HUDEP-2 (cell line): Measurements from ENCODE around the gene LRMDA.

Source experiments
- DNase-seq, 76 experiments: peaks; one replicate each; lab custom pipeline; 2025; ENCODE audit not compliant: unreplicated experiment in 76 of 76; lab: John Stamatoyannopoulos, UW

Gene LRMDA

DNA sequence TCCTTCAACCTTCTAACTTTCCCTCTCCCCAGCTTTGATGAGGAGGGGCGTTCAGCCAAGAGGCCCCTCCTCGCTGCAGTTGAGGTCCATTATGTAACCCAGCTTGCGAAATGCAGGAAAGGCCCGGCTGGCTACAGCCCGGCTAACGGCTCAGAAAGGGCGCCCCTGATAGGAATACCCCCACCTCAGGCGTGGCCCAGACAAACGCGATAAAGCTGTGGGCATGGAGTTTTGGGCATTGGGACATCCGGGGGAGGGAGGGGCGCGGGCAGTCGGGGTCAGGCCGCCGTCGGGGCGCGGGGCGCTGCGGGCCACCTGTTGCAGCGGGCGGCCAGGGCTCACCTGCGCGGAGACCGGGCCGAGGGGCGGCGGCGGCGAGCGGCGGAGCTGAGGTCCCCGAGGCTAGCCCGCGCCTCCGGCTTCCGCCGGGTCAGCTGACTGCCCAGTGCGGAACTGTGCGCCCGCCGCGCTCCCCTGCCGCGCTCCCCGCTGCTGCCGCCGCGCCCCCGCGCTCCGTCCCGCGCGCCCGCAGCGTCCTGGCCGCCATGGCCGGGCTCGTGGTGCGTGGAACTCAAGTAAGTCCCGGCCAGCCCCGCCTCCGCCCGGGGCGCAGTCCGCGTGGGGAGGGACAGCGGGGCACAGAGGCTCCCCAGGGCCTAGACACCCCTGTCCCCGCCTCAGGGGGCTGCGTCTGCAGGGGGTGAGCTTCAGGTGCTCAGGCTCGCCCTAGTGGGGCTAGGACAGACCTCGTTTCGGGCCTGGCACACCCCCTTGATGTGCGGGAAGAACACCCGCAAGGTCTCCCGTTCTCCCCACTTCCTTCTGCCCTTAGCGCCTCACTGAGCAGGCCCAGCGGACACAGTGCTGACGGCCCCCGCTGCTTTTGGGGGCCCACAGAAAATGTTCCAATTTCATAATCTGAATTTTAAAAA, at the start of gene LRMDA:
LRMDA (plus strand) TSS at position 445 of the 932 bp plus-strand sequence.
- DNase-seq = peak in 23 of 76 experiments; percentile 9 to 45 (median 21)

DNA sequence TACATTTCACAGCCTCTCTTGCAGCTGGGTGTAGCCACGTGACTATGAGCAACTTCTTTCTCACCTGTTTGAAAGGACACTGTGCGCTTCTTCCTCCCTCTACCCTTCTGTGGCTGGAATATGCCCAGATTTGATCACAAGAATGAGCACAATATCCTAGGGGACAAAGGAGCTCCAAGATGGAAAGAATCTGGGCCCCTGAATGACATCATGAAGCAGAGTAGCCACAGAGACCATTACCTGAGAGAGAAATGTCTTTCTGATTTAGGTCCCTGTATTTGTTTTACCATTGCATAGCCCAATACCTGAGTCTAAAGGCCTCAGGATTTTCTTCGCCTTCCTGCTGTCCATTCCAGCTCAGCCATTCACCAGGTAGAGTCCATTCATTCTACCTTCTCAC, 45.3 kb upstream of the LRMDA start:
- no peak for DNase-seq

DNA sequence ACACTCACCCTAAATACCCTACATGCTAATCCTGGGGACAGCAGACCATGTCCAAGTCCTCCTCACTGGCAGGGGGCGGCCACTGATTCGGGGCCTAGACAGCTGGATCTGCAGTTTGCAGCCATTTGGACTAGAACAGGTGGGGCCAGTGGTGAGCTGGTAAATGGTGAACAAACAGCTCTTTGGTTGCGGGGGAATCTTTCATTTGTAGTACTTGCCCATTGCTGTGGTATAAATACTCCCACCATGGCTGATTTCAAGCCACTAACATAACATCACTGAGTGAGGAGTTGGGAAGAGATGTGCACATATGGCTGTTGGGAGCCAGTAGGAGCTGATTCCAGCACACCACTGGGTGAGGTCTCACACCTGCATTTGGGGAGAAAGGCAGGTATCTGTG, 43.3 kb upstream of the LRMDA start:
- DNase-seq = no peak

DNA sequence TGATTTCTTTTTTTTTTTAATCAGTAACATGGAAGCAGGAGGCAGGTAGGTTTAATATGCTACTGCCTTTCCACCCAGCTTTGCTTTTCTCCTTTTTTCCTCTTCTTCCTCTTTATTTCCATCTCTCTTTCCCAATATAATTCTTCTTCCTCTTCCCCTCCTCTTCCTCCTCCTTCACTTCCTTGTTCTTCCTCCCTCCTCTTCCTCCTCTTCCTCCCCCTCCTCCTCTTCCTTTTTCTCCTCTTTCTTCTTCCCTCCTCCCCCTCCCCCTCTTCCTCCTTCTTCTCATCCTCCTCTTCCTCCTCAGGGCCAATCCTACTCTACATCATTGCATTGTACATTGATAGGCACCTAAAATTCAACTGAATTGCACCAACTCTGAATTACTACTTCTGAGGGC, 41.2 kb upstream of the LRMDA start:
- DNase-seq = no peak

DNA sequence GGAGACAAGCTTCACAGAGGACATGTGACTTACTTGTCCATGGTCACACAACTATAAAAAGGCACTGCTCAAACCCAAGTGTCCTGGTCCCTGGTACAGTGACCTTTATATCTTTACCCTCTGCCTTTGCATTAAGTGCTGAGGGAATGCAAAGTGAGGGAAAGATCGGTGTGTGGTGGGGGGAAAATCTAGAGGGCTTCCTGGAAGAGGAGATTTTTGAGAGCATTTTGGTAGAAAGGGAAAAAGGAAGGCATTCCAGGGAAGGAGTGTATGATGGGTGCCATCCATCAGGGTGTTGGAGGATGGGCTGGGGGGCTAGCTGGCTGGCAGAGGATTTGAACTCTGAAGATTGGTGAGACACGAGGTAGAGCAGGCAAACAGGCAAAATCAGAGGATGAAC, 39.2 kb upstream of the LRMDA start:
- no peak for DNase-seq

DNA sequence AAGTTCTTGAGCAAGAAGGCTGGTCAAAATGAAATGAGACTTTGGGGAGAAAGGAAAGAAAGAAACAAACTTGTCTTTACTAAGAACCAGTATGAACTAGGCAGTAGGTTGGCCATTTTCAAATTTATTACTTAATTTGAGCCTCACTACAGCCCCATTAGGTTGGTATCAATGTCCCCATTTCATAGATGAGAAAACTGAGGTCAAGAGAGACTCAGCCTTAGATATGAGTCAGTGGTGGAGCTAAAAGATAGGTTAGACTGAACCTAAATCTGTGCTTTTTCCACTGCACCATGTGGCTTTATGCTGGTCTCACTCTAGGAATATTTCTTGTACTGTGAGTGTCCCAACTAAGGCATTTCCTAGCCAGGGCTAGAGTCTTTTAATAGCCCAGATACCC, 38.7 kb upstream of the LRMDA start:
- no peak for DNase-seq

DNA sequence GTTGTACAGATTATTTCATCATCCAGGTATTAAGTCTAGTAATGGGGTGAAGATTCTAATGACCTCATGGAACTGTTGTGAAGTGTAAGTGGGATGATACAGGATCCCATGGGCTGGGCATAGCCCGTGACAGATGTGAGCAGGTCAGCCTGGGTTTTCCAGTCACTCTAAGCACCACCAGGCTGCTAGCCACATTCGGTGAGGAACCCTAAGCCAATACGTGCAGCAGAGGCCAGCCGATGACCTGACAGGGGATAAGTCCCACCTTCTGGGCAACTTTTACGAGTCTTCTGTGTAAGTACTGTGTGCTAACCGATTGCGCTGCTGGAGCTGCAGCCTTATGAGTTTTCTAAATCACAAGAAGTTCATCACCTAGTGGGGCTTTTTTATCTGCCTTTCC, 37.2 kb upstream of the LRMDA start:
- DNase-seq = no peak

DNA sequence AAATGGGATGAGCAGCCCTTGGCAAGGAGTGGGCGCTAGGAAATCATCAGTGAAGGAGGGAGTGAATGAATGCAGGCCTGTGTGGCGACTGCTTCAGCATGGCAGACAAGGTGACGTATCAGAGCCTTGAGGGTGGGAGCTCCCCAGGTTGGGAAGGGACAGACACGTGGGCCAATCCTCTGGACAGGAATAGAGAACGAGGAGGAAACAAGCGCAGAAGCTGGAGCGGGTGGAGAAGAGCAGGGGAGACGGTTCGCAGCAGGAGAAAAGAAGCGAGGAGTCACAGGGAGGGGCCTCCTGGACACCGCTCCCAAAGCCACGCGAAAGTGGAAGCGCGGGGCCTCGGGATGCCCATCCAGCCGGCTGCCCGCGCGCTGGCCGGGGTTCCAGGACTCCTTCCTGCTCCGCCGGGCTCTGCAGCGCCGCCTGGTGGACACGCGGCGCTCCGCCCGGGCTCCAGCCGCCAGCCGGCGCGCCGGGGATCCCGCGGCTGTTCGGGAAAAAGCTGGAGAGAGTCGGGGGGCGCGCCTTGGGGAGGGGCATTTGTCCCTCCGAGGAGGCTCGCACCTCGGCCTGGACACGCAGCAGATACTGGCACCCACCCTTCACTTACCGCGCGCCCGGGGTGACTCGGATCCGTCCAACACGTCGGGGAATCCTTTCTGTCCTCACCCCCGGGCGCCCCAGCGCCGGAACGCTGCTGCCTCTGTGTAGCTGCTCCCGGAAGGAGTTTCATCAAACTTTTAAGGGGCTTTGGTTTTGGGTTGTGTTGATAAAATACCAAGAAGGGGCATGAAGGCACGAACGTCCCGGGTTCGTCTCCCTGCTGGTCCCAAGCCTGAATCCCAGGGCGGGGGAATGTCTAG, 36.1 kb upstream of the LRMDA start:
- DNase-seq = peak in 15 of 76 experiments; percentile 2 to 37 (median 11)

DNA sequence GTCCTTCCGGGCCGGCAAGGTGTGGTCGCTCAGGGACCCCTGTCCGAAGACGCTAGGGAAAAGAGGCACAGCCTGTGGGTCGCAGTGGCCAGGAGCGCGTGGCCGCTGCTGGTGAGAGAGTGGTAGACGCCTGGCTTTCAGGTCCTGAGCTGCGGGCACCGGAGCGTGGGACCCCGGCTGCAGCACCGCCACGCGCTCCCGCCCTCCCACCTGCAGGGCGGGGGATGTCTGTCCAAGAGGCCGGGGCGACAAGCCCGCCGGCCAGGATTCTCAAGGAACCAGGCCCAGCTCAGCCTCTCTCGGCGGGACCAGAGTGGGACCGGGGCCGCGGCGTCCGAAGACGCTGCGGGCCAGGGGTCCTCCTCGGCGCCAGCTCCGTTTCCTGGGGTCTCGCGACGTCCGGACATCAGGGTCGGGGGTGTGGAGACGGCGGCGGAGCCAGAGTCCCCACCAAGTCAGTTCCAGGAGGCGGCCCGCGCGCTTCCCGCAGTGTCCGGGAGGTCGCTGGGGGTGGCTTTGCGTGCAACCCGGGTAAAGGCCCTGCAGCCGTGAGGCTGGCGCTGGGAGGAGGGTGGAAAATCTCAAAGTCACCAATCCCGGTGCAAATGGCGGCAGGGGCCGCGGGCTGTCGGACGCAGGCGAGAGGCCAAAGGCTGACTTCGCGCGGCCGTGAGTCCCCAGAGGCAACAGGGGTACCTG, 35.3 kb upstream of the LRMDA start:
- no peak for DNase-seq

DNA sequence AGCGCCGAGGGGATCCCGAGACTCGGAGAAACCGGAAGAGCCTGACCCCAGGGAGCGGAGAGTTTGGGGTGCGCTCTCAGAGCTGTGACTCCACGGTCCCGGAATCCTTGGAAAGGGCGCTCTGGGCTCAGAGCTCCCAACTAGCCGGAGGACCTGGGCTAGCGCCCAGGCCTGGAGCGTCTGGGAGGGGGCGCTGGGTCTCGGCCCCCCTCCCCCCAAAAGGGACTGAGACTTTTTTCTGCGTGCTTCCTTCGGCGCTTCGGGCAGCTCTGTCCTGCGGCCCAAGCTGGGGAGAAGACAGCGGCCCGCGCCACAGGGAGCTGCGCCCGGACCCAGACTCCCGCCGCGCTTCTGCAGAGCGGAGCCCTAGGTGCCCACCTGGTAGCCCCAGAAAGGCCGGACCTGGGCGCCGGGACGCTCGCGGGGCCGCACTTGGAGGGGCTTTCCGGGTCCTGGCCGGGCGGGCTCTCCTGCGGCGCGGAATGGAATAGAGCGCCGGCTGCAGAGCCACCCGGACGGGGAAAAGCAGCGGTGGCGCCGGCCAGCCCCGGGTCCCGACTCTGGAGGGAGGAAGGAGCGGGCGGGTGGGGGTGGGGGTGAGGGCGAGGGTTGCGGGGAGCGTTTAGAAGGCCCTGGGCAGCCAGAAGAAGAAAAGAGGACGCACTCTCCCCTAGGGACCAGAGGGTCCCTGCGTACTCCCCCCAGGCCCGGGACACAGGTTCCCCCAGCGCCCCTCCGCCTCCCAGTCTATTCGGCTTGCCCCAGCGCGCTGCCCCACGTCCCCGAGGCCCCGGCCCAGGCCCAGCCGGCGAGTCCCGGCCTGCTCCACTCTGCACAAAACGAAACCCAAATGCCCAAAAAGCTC, 34.6 kb upstream of the LRMDA start:
- DNase-seq = no peak

DNA sequence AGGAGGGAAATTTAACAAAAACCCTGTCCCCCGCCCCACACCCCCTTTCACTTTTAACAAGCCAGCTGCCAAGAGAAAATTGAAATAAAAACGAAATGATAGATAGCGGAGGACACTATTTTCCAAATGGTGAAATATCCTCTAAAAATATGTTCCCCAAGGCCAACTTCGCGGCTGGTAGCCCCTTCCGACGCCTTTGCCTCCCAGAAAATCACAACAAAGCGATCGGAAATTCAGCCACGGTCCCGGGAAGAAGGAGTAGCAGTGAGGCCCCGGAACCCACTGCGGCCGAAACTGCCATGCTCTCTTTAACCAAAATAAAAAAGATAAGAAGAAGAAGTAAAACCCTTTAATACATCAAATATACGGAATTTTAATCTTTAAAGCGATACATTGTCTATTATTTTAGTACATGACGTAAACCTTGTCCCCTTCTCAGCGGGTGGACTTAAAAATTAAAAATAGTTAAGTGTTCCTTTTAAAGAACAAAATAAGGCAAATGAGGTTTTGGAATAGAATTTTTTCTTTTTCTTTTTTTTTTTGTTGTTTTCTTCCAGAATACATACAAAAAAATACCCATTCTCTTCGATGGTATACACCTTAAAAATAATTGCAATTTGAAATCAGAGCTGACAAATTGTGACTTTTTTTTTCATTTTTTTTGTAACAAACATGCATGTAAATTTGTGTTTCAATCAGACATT, 33.8 kb upstream of the LRMDA start:
- no peak for DNase-seq

DNA sequence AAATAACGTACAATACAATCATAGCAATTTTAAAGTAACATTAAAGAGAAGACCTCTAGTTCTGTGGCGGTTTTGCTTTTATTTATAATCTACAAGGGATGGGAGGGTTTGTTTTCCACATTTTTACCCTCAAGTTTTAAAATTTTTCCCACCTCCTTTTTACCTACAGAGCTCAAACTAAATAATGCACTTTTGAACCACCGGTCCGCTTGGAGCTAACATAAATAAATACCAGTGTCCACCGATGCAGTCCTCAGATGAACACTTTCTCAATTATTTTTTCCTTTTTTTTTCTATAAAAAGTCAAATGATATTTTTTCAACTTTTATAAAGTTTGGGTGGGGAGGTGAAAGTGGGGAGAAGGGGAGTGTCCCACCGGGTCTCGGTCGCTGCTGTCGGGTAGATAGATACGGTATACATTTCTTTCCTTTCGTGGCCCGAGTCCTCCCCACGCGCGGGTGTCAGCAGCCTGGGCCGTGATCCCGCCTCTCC, 33.2 kb upstream of the LRMDA start:
- no peak for DNase-seq

DNA sequence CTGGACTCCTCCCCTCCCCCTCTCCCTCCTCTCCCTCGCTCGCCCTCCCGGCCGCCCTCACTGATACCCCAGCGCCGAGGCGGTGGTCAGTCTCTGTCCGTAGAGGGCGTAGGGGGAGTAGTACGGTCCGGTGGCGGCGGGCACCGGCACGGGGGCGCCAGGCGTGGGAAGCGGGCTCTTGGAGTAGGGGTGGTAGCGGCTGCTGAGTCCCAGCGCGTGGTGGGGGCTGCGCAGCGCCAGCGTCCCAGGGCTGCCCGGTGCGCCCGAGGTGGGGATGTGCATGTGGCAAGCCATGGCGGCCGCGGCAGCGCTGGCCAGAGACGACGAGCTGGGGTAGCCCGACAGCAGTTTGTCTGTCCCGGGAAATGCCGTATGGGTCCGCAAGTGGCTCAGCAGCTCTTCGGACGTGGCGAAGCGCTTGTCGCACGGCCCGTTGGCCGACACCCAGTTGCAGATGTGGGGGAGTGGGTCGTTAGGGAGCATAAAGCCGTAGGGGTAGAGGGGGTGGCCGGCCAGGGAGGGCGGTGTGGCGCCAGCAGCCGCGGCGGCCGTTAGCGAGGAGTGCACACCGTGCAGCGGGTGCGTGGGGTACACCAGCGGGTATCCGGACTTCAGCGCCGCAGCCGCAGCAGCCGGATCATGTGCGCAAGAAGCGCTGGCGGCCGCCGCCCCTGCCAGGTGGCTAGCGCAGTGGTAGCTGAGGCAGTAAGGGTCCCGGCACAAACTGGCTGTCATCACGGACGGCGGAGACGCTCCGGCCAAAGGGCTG, 32.5 kb upstream of the LRMDA start:
- no peak for DNase-seq

DNA sequence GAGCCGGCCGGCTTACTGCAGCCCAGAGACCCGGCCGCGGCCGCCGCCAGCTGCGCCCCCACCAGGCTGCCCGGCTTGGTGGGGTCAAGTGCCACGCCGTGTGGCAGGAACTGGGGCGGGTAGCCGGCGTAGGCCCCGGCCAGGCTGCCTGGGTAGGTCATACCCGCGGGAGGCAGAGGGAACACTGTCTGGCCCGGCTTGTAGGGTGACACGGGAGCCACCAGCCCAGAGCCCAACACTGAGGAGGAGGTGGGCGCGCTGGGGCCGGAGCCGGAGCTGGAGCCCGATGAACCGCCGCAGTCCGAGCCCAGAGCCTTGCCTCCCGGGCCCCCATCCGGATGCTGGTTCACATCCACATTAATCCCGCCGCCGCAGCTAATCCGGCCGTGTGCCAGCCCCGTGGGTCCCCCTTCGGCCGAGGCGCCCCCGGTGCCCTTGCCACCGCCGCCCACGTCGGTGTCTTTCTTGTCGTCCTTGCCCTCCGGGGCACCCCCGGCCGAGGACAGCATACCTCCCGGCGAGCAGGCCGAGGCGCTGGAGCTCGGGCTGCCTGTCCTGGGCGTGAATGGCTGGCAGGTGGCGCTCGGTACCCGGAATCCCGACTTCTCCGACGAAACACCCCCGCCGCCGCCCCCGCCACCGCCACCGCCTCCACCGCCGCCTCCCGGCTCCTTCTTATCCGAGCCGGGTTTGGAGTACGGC, 31.8 kb upstream of the LRMDA start:
- peak in 47 of 76 experiments; percentile 5 to 72 (median 34) for DNase-seq

DNA sequence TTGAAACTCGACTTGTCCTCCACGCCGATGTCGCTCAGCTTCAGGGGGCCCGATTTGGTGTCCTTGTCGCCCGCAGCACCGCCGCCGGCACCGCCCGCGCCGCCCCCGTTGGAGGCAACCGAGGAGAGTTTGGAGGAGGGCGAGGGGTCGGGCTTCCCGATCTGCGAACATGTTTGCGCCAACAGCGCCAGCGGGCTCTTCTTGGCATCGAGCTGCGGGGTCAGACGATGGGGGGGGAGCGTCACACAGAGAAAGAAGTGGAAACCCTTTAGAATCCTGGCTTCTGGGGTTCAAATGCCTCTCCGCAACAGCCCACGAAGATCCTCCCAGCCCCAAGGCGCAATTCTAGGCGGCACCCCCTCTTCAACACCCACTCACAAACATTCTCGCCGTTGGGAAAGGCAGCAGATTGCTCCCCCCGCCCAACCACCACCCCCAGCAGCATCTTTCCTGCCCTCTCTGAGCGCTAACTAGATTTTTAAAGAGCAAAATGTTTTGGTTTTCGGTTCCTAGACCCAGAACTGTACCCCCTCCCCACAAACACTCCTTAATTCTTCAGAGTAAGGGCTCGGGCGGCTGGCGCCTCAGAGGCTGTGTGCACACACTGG, 31.2 kb upstream of the LRMDA start:
- DNase-seq = no peak

DNA sequence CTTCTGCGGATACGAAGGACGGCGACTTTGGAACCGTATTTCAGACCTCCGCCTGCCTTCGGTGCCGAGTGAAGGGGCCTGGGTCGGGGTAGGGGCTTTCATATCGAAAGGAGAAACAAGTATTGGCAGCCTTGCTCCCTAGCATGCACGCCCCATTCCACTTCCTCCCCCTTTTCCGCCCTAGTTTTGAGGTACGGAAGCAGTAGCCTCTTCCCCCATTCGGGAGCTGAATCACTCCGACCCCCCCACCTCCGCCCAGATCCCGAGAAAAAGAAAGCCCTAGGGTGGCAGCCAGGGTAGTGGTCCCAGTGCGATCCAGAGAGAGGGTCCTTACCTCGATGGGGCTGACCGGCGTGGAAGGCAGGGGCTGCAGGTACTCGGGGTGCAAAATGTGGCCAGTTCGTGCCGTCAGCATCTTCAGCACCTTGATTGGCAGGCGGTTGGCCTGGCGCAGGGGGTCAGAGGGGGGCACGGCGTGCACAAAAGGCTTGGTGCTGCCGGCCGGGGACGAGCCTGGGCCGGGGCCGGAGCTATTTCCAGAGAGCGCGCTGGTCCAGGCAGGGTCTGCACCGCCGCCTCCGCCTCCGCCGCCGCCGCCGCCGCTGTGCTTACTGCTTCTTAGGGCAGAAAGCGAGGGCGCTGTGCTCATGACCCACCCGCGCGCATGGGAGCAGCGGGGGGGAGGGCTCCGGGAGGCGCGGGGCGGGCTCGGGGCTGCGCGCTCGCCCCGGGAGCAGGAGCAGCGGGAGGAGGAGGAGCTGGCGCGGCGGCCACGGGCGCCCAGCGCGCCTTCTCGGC, 30.5 kb upstream of the LRMDA start:
- no peak for DNase-seq
